H1 (cell line): ENCODE measurements around the gene OGFR. TPM values are rescaled to one million over a fixed set of nuclear protein-coding genes. Genes with fewer than 3 reads are reported as not detected.
"Not testable (repeated sequence)": the region's sequence is repeated elsewhere in the genome, so short reads cannot be mapped to it uniquely, and the experiment has no call there.

Experiments used
- CTCF ChIA-PET: fragments of 300-600 bp; sonication (Branson Sonifier 250); formaldehyde crosslinking; loops from one replicate; lab custom pipeline; 2021; ENCODE audit not compliant: partially characterized antibody; lab: Charles Lee
- POLR2A ChIA-PET: fragments of 300-600 bp; sonication (Branson Sonifier 250); formaldehyde crosslinking; loops from one replicate; lab custom pipeline; 2021; ENCODE audit warnings: inconsistent platforms; ENCODE audit not compliant: partially characterized antibody; lab: Charles Lee
- DNase-seq, 2 experiments: peaks; one replicate each; pipeline versions ENCODE4 v3.0.0 to v3.0.0-alpha.2; 2010 to 2022; ENCODE audit warnings: low spot score in 2 of 2, low read depth in 1 of 2, mixed read lengths in 1 of 2
- FAIRE-seq: peaks from 2 replicates; lab custom pipeline; 2011; peaks lifted over from hg19 to GRCh38; lab: Jason Lieb, UNC
- H2AFZ ChIP-seq: 2 replicates; pipeline ENCODE4 v1.8.1; 2012; ENCODE audit warnings: low read length, inconsistent platforms
- H2AK5ac ChIP-seq: 2 replicates; pipeline ENCODE4 v1.6.1; 2013; ENCODE audit warnings: low read depth, low read length
- H2BK120ac ChIP-seq: replicated peaks from 2 replicates; pipeline ENCODE3; 2013; ENCODE audit warnings: low read depth, low read length, inconsistent platforms
- H2BK12ac ChIP-seq: 2 replicates; pipeline ENCODE4 v1.6.1; 2013; ENCODE audit warnings: low read depth, low read length
- H2BK15ac ChIP-seq: 2 replicates; pipeline ENCODE4 v1.6.1; 2013; ENCODE audit warnings: low read length
- H2BK20ac ChIP-seq: 2 replicates; pipeline ENCODE4 v1.6.1; 2013; ENCODE audit warnings: low read length
- H2BK5ac ChIP-seq: 2 replicates; pipeline ENCODE4 v1.6.1; 2013; ENCODE audit warnings: low read depth, low read length
- H3K14ac ChIP-seq: 2 replicates; pipeline ENCODE4 v1.6.1; 2013; ENCODE audit warnings: inconsistent platforms; ENCODE audit not compliant: insufficient read length
- H3K18ac ChIP-seq: 2 replicates; pipeline ENCODE4 v1.6.1; 2013; ENCODE audit warnings: low read length; ENCODE audit errors: extremely low read depth
- H3K23ac ChIP-seq: 2 replicates; pipeline ENCODE4 v1.6.1; 2013; ENCODE audit warnings: inconsistent platforms; ENCODE audit not compliant: insufficient read length
- H3K23me2 ChIP-seq: 2 replicates; pipeline ENCODE4 v1.6.1; 2013; ENCODE audit warnings: low read depth, low read length
- H3K27ac ChIP-seq: 2 replicates; pipeline ENCODE4 v1.6.1; 2011; ENCODE audit warnings: low read depth, low read length, inconsistent platforms
- H3K27me3 ChIP-seq, 4 experiments: replicated peaks in 1 of 4; 1 replicate in 1 of 4; 2 replicates in 3 of 4; pipeline versions ENCODE4 v1.6.1 to v1.8.1; 2011 to 2013; ENCODE audit warnings: low read length in 3 of 4, mild to moderate bottlenecking in 3 of 4, inconsistent platforms in 2 of 4, mixed read lengths in 2 of 4, moderate library complexity in 1 of 4; ENCODE audit not compliant: control insufficient read depth in 3 of 4, insufficient read depth in 3 of 4; ENCODE audit errors: extremely low read depth in 1 of 4
- H3K36me3 ChIP-seq, 4 experiments: 2 replicates each; pipeline versions ENCODE4 v1.6.1 to v1.8.1; 2011 to 2013; ENCODE audit warnings: mild to moderate bottlenecking in 4 of 4, low read length in 3 of 4, moderate library complexity in 2 of 4, control low read depth in 1 of 4, inconsistent platforms in 1 of 4; ENCODE audit not compliant: insufficient read depth in 4 of 4, control insufficient read depth in 2 of 4
- H3K4ac ChIP-seq: replicated peaks from 2 replicates; pipeline ENCODE3; 2013; ENCODE audit warnings: low read length, low read depth, mixed read lengths, inconsistent platforms; ENCODE audit not compliant: insufficient read length
- H3K4me1 ChIP-seq, 4 experiments: replicated peaks in 1 of 4; 1 replicate in 1 of 4; 2 replicates in 3 of 4; pipeline versions ENCODE4 v1.6.1 to v1.8.1; 2011 to 2013; ENCODE audit warnings: low read length in 3 of 4, inconsistent platforms in 2 of 4, mixed read lengths in 1 of 4; ENCODE audit not compliant: insufficient read depth in 4 of 4, control insufficient read depth in 3 of 4
- H3K4me2 ChIP-seq, 2 experiments: 2 replicates each; pipeline versions ENCODE4 v1.6.1 to v1.8.1; 2011 to 2013; ENCODE audit warnings: low read depth in 2 of 2, low read length in 2 of 2, control low read depth in 1 of 2, inconsistent platforms in 1 of 2, mild to moderate bottlenecking in 1 of 2; ENCODE audit not compliant: insufficient read depth in 1 of 2
- H3K4me3 ChIP-seq, 4 experiments: fragments of 200-600, 300-600 bp in 1 of 4; sonication (generic), shearing (Covaris generic), sonication (Bioruptor Twin) in 1 of 4; 2 replicates each; pipeline versions ENCODE4 v1.5.1 to v1.8.1; 2011 to 2016; ENCODE audit warnings: low read length in 4 of 4, low read depth in 3 of 4, control low read depth in 2 of 4, inconsistent platforms in 2 of 4, mild to moderate bottlenecking in 2 of 4, mixed read lengths in 1 of 4, moderate library complexity in 1 of 4; ENCODE audit not compliant: insufficient read depth in 2 of 4; ENCODE audit errors: extremely low read depth in 1 of 4
- H3K56ac ChIP-seq: replicated peaks from 2 replicates; pipeline ENCODE3; 2013; ENCODE audit warnings: low read depth, mild to moderate bottlenecking, mixed read lengths, low read length, inconsistent platforms; ENCODE audit not compliant: insufficient read length
- H3K79me1 ChIP-seq: 2 replicates; pipeline ENCODE4 v1.6.1; 2013; ENCODE audit warnings: low read depth, low read length, control low read depth
- H3K79me2 ChIP-seq, 2 experiments: 2 replicates each; pipeline versions ENCODE4 v1.6.1 to v1.8.1; 2012 to 2013; ENCODE audit warnings: low read length in 2 of 2, mild to moderate bottlenecking in 2 of 2, inconsistent platforms in 1 of 2; ENCODE audit not compliant: insufficient read depth in 2 of 2, control insufficient read depth in 1 of 2
- H3K9ac ChIP-seq, 4 experiments: replicated peaks in 1 of 4; 1 replicate in 1 of 4; 2 replicates in 3 of 4; pipeline versions ENCODE4 v1.6.1 to v1.8.1; 2011 to 2013; ENCODE audit warnings: low read depth in 3 of 4, low read length in 3 of 4, control low read depth in 2 of 4, mild to moderate bottlenecking in 2 of 4, moderate library complexity in 2 of 4, inconsistent platforms in 1 of 4; ENCODE audit errors: extremely low read depth in 1 of 4
- H3K9me3 ChIP-seq, 2 experiments: 2 replicates each; pipeline versions ENCODE4 v1.6.1 to v1.8.1; 2012 to 2013; ENCODE audit warnings: mild to moderate bottlenecking in 2 of 2, moderate library complexity in 2 of 2, control low read depth in 1 of 2, inconsistent platforms in 1 of 2, low read depth in 1 of 2, low read length in 1 of 2, mixed read lengths in 1 of 2; ENCODE audit not compliant: insufficient read depth in 2 of 2
- H4K20me1 ChIP-seq, 2 experiments: replicated peaks in 1 of 2; 2 replicates each; pipeline versions ENCODE3 to v1.8.1; 2011 to 2013; ENCODE audit warnings: inconsistent platforms in 2 of 2, low read length in 2 of 2, mild to moderate bottlenecking in 1 of 2; ENCODE audit not compliant: insufficient read depth in 2 of 2, control insufficient read depth in 1 of 2
- H4K5ac ChIP-seq: 2 replicates; pipeline ENCODE4 v1.6.1; 2013; ENCODE audit warnings: low read length, low read depth, mixed read lengths, inconsistent platforms; ENCODE audit not compliant: insufficient read length
- H4K8ac ChIP-seq: 2 replicates; pipeline ENCODE4 v1.8.0; 2013; ENCODE audit warnings: mild to moderate bottlenecking, moderate library complexity, low read length, inconsistent platforms; ENCODE audit not compliant: insufficient read depth; ENCODE audit errors: extremely low read depth
- H4K91ac ChIP-seq: replicated peaks from 2 replicates; pipeline ENCODE3; 2013; ENCODE audit warnings: low read length, mixed read lengths, inconsistent platforms; ENCODE audit not compliant: insufficient read length
- CEBPB ChIP-seq: IDR thresholded peaks from 2 replicates; pipeline ENCODE4 v1.6.1; 2012; ENCODE audit warnings: low read depth, low read length
- WGBS, 2 experiments: shearing (Covaris generic) in 1 of 2; methylation state at CpG; one replicate each; pipeline versions ENCODE4 v1.1.6 to v1.1.7; 2013 to 2015; ENCODE audit warnings: low lambda C conversion rate in 2 of 2, mixed read lengths in 2 of 2, inconsistent platforms in 1 of 2, low coverage in 1 of 2, missing lambda C conversion rate in 1 of 2; ENCODE audit not compliant: insufficient replicate concordance in 2 of 2, insufficient coverage in 1 of 2, insufficient read length in 1 of 2; ENCODE audit errors: extremely low coverage in 1 of 2, missing lambda C conversion rate in 1 of 2; 5-methylcytosine and 5-hydroxymethylcytosine counted together
- polyA plus RNA-seq, 7 experiments: library from polyadenylated mRNA; depleted of rRNA in 3 of 7; stranded (reverse) in 5 of 7; unstranded in 2 of 7; fragments of >200 nt in 5 of 7; fragments of 200-250 nt in 2 of 7; gene quantifications; 1 replicate in 5 of 7; 2 replicates in 1 of 7; 4 replicates in 1 of 7; pipeline versions ENCODE4 v1.2.1 to v1.2.3, GENCODE V29; 2011 to 2013; ENCODE audit warnings: missing spikeins in 2 of 7, mixed read lengths in 2 of 7
- total RNA-seq: library from RNA; stranded (reverse); fragmentation: NEBNext Ultra II Directional; extraction: Animal tissue kit (Norgen Biotek cat#: 25700); gene quantifications from 2 replicates; pipeline ENCODE4 v1.2.1, GENCODE V29; 2021

OGFR gene
- total and polyA plus RNA-seq, 2 of the 8 experiments (the other 6 are each of a cell fraction or from before 2014, with no cell fraction given): 13.9 to 25.1 TPM

DNA sequence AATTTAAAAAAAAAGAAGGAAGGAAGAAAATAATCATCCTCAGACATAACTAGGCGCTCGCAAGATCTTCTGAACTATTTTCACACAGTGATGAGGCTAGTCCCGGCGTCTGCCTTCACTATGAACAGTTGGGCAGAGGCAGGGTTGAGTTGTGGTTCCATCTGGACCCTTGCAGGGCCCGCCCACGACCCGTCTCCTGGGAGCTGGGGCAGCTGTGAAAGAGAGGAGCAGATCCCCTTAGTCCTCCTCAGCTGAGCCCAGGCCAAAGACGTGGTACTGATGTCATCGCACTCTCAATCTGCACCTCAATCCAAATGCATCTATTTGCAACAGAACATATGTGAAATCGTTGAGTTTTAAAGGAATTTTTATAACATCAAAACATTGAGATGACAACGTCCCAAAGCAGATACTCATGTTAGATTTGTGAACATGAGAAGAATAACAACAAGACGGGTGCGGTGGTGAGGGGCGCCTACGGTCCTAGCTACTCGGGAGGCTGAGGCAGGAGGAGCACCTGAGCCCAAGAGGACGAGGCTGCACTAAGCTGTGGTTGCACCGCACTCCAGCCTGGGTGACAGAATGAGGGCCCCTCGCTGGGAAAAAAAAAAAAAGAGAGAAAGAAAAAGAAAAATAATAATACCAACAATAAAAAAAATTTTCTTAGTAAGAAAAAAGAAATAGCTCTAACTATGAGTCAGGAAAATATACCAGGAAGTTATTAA, 41.7 kb downstream of the OGFR start (continued):
- TF ChIP-seq CEBPB: no peak

DNA sequence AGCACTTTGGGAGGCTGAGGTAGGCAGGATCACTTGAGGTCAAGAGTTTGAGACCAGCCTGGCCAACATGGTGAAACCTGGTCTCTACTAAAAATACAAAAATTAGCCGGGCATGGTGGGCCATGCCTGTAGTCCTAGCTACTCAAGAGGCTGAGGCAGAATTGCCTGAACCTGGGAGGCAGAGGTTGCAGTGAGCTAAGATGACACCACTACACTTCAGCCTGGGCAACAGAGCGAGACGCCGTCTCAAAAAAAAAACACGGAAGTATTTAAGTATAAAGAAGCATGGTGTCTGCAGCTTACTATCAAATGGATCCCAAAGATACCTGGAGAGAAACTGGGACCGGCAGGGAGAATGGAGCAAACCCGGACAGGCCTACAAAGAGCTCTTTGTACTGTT, 44.3 kb downstream of the OGFR start:
- H2BK20ac ChIP-seq, H2BK120ac ChIP-seq, H3K14ac ChIP-seq, H4K5ac ChIP-seq, H3K9ac ChIP-seq, H4K20me1 ChIP-seq, DNase-seq, H3K4me1 ChIP-seq, H3K56ac ChIP-seq, H3K79me1 ChIP-seq, H3K27me3 ChIP-seq, H2BK5ac ChIP-seq, H2AFZ ChIP-seq, H2BK12ac ChIP-seq, H4K91ac ChIP-seq, H3K18ac ChIP-seq, H3K4me2 ChIP-seq, H4K8ac ChIP-seq, H2BK15ac ChIP-seq, H3K9me3 ChIP-seq, H3K4ac ChIP-seq, H3K27ac ChIP-seq, H3K23ac ChIP-seq, H3K23me2 ChIP-seq, H3K79me2 ChIP-seq, FAIRE-seq, H3K4me3 ChIP-seq, H2AK5ac ChIP-seq: not testable (repeated sequence)
- peaks cover 0 to 21% (median 8%) of the 10 kb centered on the region in 4 experiments; a peak in 6 of 8 replicates for H3K36me3 ChIP-seq
- WGBS, 2 experiments: 95% methylated on average over 7 of the region's 7 CpGs; no CpG with 5 or more reads in 1 of the 2 experiments
- ChIA-PET POLR2A (interaction anchor here (1.1 to 1.5 kb wide), 3 partner anchors 13 to 89 kb away, joined by 3 read pairs; partner anchors contain the start of genes COL9A3, GID8 and TCFL5), CTCF (interaction anchor here (0.6 to 1.5 kb wide), 8 partner anchors 13 to 798 kb away, joined by 3 to 5 read pairs (median 3); partner anchors contain the start of gene TCFL5)
